HG02870 (cell line): ENCODE results near the gene CD28.
"Not testable (repeated sequence)": the region's sequence is repeated elsewhere in the genome, so short reads cannot be mapped to it uniquely, and the experiment has no call there.

Experiments
- ATAC-seq: cut with Tn5 transposase; IDR thresholded peaks from one replicate; pipeline ENCODE4 v1.9.1; 2021; ENCODE audit warnings: mild to moderate bottlenecking, moderate library complexity; ENCODE audit not compliant: unreplicated experiment

Gene CD28

DNA sequence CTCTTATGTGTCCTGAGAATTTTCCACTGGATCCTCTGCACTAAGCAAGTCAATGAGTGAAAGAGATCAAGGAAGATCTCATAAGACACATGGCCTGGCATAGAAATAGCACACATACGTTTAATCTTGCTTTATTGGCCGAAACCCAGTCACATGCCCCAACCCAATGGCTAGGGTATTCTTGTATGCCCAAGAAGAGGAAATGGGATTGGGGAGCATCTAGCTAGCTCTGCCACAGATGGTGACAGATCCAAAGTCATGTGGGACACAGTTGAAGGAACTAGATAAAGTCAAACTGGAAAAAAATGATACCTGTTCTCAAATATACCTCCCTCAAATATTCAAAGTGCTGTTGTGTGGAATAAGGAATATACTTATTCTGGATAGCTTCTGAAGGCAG is 74.7 kb downstream of the CD28 start:
- no peak for ATAC-seq

DNA sequence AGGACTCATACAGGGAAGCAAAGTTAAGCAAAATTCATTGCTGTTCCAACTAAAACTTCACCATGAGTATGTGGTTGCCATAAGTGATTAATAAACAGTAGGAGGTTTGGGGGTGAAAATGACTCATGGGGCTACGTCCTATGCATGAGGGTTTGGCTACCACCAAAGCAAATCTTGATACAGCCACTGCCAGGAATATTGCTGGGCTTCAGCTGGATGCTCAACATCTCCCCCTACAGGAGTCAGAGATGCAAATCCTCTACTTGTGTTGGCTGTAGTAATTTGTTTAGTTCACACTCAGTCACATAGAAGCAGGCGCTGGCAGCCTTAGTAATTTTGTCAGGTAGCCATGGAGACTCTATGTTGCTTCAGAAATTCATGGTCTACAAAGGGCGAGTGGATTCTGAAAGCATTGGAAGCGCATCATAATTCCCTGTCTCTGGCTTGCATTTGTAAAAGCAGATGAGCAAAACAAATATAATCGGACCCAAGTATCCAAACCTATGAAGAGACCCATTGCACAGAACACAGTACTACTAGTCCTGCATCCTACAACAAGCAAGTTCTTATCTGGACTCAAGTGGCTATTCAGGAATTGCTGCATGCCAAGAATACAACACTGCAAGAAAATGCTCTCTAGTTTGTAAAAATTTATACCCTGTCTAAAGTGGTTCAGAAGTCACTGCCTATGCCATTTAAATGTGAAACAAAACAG is 76.0 kb downstream of the CD28 start:
- ATAC-seq = peak; percentile 62

DNA sequence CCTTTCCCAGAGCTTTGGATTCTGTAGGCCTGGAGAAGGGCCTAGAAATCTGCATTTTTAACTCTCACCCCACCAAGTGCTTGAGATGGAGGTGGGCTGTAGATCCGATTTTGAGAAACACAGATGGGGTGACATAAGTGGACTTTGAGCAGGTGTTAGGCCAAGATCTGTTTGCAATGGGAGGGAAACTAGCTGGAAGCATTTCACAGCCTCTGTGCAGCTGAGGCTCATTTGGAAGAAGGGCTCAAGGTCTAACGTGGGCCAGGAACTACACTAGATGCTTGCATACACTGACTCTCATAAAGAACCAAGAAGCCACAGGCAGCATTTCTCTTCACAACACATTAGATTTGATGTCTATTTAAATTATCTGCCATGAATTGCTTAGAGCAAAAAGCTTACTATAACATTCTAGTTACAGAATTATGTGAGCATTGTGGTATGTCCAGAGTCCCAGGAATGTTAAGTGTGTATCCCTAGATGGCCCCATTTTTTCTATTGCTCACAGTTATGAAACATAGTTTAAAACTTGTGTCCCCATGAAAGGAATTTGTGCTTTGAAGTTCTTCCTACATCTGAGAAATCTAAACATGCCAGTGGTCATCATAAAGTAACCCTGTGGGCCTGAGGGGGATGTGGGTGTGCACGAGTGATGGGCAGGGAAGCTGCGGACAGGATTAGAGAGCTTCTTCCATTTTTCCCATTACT is 77.2 kb downstream of the CD28 start:
- ATAC-seq = no peak

DNA sequence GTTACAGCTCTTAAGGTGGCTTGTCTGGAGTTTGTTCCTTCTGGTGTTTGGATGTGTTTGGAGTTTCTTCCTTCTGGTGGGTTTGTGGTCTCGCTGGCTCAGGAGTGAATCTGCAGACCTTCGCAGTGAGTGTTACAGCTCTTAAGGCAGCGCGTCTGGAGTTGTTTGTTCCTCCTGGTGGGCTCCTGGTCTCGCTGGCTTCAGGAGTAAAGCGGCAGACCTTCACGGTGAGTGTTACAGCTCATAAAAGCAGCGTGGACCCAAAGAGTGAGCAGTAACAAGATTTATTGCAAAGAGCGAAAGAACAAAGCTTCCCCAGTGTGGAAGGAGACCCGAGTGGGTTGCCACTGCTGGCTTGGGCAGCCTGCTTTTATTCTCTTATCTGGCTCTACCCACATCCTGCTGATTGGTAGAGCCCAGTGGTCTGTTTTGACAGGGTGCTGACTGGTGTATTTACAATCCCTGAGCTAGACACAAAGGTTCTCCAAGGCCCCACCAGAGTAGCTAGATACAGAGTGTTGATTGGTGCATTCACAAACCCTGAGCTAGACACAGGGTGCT is 78.4 kb downstream of the CD28 start:
- ATAC-seq = not testable (repeated sequence)

DNA sequence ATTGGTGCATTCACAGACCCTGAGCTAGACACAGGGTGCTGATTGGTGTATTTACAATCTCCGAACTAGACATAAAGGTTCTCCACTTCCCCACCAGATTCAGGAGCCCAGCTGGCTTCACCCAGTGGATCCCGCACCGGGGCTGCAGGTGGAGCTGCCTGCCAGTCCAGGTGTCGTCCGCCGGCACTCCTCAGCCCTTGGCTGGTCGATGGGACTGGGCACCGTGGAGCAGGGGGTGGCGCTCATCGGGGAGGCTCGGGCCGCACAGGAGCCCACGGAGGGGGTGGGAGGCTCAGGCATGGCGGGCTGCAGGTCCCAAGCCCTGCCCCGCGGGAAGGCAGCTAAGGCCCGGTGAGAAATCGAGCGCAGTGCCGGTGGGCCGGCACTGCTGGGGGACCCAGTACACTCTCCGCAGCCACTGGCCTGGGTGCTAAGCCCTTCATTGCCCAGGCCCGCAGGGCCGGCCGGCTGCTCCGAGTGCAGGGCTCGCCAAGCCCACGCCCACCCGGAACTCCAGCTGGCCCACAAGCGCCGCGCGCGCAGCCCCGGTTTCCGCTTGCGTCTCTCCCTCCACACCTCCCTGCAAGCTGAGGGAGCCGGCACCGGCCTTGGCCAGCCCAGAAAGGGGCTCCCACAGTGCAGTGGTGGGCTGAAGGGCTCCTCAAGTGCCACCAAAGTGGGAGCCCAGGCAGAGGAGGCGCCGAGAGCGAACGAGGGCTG is 79.1 kb downstream of the CD28 start:
- not testable (repeated sequence) for ATAC-seq

DNA sequence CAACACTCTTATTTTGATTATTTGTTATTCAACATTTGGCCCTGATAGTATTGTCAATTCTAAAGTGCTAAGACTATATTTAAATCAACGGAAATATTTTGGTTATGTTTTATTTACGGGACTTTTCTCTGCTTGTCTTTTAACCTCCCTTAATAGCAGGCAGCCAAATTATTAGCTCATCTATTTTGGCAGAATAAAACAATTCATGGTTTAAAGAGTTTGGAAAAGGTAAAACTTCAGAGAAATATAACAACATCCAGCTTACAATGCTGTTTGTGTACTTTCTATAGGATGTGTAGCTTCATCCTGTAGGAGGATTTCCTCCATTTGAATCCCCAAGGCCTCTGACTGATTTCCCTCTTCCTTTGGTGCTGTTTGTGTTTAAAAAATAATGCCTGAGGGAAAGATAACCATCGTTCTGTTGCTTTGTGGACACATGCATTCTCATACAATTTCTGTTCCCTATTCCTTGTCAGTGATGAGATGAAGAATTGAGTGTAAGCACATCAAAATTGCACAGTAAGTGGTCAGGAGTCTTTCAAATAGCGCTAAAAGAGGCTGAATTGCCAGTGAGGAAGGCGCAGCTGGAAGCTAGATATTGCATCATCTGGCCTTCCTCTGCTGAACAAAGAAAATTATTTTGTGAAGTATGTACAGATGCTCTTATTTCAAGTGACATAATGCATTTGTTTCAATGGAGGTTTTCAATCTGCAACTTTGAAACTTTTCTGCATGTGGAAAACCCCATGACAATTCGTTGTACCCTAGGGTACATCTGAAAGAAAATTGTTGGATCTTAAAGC is 80.3 kb downstream of the CD28 start:
- ATAC-seq = no peak

DNA sequence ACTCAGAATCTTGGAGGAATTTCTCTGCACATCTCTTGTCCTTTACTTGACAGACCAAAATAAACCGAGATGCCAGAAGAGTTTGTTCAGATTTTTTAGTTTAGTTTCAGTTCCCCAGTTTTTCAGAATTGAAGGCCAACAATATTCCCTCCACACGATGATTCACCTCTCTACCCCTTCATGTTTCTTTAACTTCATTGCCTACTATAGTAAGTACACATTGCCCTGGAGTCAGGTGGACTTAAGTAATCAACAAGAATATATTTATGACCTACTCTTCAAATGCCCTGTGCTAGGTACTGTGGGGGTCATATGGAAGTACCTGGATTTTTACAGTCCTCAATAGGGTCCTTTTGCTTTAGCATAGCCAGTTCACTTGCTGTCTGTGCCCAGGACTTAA is 81.5 kb downstream of the CD28 start:
- no peak for ATAC-seq
